ENCODE data around the gene MIGA2.

MIGA2 gene, protein sequence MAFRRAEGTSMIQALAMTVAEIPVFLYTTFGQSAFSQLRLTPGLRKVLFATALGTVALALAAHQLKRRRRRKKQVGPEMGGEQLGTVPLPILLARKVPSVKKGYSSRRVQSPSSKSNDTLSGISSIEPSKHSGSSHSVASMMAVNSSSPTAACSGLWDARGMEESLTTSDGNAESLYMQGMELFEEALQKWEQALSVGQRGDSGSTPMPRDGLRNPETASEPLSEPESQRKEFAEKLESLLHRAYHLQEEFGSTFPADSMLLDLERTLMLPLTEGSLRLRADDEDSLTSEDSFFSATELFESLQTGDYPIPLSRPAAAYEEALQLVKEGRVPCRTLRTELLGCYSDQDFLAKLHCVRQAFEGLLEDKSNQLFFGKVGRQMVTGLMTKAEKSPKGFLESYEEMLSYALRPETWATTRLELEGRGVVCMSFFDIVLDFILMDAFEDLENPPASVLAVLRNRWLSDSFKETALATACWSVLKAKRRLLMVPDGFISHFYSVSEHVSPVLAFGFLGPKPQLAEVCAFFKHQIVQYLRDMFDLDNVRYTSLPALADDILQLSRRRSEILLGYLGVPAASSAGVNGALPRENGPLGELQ

DNA sequence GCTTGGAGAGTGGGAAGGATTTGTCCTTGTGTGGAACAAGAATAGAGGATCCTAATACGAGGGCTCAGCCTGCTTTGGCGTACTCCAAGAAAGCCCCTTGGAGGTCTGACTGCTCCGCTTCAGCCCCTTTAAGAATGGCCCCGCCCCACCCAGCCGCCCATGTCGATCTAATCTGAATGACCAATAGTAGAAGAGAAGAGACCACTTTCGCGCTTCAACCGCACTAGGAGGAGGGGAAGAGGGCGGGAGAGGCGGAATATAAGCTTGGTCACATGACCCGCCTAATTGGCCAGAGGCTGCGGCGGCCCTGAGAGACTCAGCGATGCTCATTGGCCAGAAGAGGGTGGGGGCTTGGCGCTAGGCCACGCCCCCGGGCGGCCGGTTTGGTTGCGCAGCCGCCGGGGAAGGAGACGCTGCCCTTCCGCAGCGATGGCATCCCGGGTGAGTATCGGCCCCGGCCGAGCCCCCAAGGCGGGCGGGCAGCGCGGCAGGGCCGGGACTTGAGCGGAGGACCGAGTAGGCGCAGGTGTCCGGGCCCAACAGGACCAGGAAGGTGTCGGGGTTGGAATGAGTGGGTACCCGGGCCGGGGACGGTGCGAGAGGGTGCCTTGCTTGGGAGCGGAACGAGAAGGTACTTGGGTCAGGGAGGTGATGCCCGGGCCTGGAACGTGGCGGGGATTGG is at the start of gene MIGA2:
MIGA2 (plus strand) TSS at position 386 of the 682 bp plus-strand sequence. CDS start 3,969 bp downstream, outside the sequence.
- H3K27ac ChIP-seq (ENCODE audit: extremely low read depth, low read depth, low read length) = peak within 1 kb of the TSS; percentile 62
- POLR2A ChIA-PET = interaction anchor here (1.0 to 2.1 kb wide), 6 partner anchors 8 to 95 kb away, joined by 3 to 16 read pairs (median 6); partner anchors contain the start of genes DOLPP1 and SH3GLB2
- peaks cover 0 to 7% of the 10 kb centered on the region in 2 experiments; a peak in 2 of 3 replicates for H3K36me3 ChIP-seq (ENCODE audit: control insufficient read depth in 2 of 2, insufficient read depth in 1 of 2, low read length in 2 of 2)
- CTCF ChIA-PET = interaction anchor here (0.6 to 2.5 kb wide), 3 partner anchors 29 to 697 kb away, joined by 3 to 17 read pairs (median 4); no protein-coding TSS in a partner anchor
- H3K4me1 ChIP-seq (ENCODE audit: control insufficient read depth, insufficient read depth, low read length) = no peaks in the 10 kb centered on the region
- no peaks in the 10 kb centered on the region for H3K9me3 ChIP-seq (ENCODE audit: control insufficient read depth, insufficient read depth, low read depth, low read length)
- H3K4me3 ChIP-seq (ENCODE audit: low read depth, low read length) = peak within 1 kb of the TSS; percentile 77
- TF ChIP-seq, protein P1, sequence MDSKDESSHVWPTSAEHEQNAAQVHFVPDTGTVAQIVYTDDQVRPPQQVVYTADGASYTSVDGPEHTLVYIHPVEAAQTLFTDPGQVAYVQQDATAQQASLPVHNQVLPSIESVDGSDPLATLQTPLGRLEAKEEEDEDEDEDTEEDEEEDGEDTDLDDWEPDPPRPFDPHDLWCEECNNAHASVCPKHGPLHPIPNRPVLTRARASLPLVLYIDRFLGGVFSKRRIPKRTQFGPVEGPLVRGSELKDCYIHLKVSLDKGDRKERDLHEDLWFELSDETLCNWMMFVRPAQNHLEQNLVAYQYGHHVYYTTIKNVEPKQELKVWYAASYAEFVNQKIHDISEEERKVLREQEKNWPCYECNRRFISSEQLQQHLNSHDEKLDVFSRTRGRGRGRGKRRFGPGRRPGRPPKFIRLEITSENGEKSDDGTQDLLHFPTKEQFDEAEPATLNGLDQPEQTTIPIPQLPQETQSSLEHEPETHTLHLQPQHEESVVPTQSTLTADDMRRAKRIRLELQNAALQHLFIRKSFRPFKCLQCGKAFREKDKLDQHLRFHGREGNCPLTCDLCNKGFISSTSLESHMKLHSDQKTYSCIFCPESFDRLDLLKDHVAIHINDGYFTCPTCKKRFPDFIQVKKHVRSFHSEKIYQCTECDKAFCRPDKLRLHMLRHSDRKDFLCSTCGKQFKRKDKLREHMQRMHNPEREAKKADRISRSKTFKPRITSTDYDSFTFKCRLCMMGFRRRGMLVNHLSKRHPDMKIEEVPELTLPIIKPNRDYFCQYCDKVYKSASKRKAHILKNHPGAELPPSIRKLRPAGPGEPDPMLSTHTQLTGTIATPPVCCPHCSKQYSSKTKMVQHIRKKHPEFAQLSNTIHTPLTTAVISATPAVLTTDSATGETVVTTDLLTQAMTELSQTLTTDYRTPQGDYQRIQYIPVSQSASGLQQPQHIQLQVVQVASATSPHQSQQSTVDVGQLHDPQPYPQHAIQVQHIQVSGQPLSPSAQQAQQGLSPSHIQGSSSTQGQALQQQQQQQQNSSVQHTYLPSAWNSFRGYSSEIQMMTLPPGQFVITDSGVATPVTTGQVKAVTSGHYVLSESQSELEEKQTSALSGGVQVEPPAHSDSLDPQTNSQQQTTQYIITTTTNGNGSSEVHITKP (tag by site-specific recombination; IDR thresholded peaks at IDR 0.05) = peak; percentile 79
- TF ChIP-seq SETDB1 (IDR thresholded peaks at IDR 0.05; ENCODE audit: insufficient read length, low read length) = no peak
- no peak for TF ChIP-seq SCRT2 (tag by site-specific recombination; IDR thresholded peaks at IDR 0.05)
- peak; percentile 82 for TF ChIP-seq SP7 (tag by site-specific recombination; IDR thresholded peaks at IDR 0.05)
- TF ChIP-seq, protein P2, sequence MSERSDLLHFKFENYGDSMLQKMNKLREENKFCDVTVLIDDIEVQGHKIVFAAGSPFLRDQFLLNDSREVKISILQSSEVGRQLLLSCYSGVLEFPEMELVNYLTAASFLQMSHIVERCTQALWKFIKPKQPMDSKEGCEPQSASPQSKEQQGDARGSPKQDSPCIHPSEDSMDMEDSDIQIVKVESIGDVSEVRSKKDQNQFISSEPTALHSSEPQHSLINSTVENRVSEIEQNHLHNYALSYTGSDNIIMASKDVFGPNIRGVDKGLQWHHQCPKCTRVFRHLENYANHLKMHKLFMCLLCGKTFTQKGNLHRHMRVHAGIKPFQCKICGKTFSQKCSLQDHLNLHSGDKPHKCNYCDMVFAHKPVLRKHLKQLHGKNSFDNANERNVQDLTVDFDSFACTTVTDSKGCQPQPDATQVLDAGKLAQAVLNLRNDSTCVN (tag by site-specific recombination; optimal IDR thresholded peaks at IDR 0.05) = peak; percentile 59
- peak; percentile 96; the same call in 1 of the 2 replicates for TF ChIP-seq REPIN1 (tag by site-specific recombination; IDR thresholded peaks at IDR 0.05; ENCODE audit: low read depth)
- TF ChIP-seq, protein P3, sequence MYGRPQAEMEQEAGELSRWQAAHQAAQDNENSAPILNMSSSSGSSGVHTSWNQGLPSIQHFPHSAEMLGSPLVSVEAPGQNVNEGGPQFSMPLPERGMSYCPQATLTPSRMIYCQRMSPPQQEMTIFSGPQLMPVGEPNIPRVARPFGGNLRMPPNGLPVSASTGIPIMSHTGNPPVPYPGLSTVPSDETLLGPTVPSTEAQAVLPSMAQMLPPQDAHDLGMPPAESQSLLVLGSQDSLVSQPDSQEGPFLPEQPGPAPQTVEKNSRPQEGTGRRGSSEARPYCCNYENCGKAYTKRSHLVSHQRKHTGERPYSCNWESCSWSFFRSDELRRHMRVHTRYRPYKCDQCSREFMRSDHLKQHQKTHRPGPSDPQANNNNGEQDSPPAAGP (tag by site-specific recombination; IDR thresholded peaks at IDR 0.05) = peak; percentile 82; the same call in 1 of the 2 replicates
- TF ChIP-seq ZBTB7A (tag by site-specific recombination; IDR thresholded peaks at IDR 0.05; ENCODE audit: low read depth) = 0 out of 2 replicates have a peak, but pooled peaks have one; percentile 77
- TF ChIP-seq ZNF324 (tag by site-specific recombination; IDR thresholded peaks at IDR 0.05) = peak; percentile 87; the same call in 1 of the 2 replicates
- no peak for TF ChIP-seq ZNF148 (tag by site-specific recombination; IDR thresholded peaks at IDR 0.05; ENCODE audit: borderline replicate concordance)
- no peak for TF ChIP-seq ZNF416 (tag by site-specific recombination; IDR thresholded peaks at IDR 0.05)
- TF ChIP-seq ZFP3 (tag by site-specific recombination; IDR thresholded peaks at IDR 0.05; ENCODE audit: low read depth) = no peak
- TF ChIP-seq, protein P4, sequence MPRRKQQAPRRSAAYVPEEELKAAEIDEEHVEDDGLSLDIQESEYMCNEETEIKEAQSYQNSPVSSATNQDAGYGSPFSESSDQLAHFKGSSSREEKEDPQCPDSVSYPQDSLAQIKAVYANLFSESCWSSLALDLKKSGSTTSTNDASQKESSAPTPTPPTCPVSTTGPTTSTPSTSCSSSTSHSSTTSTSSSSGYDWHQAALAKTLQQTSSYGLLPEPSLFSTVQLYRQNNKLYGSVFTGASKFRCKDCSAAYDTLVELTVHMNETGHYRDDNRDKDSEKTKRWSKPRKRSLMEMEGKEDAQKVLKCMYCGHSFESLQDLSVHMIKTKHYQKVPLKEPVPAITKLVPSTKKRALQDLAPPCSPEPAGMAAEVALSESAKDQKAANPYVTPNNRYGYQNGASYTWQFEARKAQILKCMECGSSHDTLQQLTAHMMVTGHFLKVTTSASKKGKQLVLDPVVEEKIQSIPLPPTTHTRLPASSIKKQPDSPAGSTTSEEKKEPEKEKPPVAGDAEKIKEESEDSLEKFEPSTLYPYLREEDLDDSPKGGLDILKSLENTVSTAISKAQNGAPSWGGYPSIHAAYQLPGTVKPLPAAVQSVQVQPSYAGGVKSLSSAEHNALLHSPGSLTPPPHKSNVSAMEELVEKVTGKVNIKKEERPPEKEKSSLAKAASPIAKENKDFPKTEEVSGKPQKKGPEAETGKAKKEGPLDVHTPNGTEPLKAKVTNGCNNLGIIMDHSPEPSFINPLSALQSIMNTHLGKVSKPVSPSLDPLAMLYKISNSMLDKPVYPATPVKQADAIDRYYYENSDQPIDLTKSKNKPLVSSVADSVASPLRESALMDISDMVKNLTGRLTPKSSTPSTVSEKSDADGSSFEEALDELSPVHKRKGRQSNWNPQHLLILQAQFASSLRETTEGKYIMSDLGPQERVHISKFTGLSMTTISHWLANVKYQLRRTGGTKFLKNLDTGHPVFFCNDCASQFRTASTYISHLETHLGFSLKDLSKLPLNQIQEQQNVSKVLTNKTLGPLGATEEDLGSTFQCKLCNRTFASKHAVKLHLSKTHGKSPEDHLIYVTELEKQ (tag by site-specific recombination; IDR thresholded peaks at IDR 0.05; ENCODE audit: borderline replicate concordance) = no peak
- no peak for TF ChIP-seq ZNF223 (tag by site-specific recombination; IDR thresholded peaks at IDR 0.05)
- TF ChIP-seq BCL11A (tag by site-specific recombination; IDR thresholded peaks at IDR 0.05; ENCODE audit: low read depth) = peak; percentile 81; the same call in 1 of the 2 replicates
- TF ChIP-seq, protein P5, sequence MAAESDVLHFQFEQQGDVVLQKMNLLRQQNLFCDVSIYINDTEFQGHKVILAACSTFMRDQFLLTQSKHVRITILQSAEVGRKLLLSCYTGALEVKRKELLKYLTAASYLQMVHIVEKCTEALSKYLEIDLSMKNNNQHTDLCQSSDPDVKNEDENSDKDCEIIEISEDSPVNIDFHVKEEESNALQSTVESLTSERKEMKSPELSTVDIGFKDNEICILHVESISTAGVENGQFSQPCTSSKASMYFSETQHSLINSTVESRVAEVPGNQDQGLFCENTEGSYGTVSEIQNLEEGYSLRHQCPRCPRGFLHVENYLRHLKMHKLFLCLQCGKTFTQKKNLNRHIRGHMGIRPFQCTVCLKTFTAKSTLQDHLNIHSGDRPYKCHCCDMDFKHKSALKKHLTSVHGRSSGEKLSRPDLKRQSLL (tag by site-specific recombination; IDR thresholded peaks at IDR 0.05) = no peak
- TF ChIP-seq ZFP69B (tag by site-specific recombination; IDR thresholded peaks at IDR 0.05) = peak; percentile 41
- no peak; the same call in 1 of the 2 replicates for TF ChIP-seq ZFHX2 (tag by site-specific recombination; conservative IDR thresholded peaks at IDR 0.05)
- no peak for TF ChIP-seq BCL11B (tag by site-specific recombination; IDR thresholded peaks at IDR 0.05; ENCODE audit: low read depth)
